Sciatic nerve (tissue), 2 donors: ENCODE data around the gene XPOT. TPM values are rescaled to one million over a fixed set of nuclear protein-coding genes. Genes with fewer than 3 reads are reported as not detected.

ENCODE experiments used
- ATAC-seq: fragments of 200-7000 bp; cut with Tn5 transposase; one replicate; pipeline ENCODE4 v1.9.1; 2020; ENCODE audit warnings: mild to moderate bottlenecking, moderate library complexity
- DNase-seq: peaks from one replicate; pipeline ENCODE4 v3.0.0-alpha.2; 2020; ENCODE audit warnings: low spot score
- intact Hi-C: fragments of 100-400 bp; cut with DNase I; formaldehyde crosslinking; loops from one replicate; pipeline ENCODE4 v1.14.2; 2022
- total RNA-seq: library from RNA; stranded (reverse); fragmentation: NEBNext Ultra II Directional; extraction: Animal tissue kit (Norgen Biotek cat#: 25700); gene quantifications from one replicate; pipeline ENCODE4 v1.2.1, GENCODE V29; 2021
- donor health status: DM: no; HTN: no; CAD: no.
- donor health status: DM: no; HTN: no; CAD: no.

XPOT gene
- total RNA-seq, 1 donor from 2014 or later = 68.3 TPM

GRCh38 chr12:64413884-64414283, 9.7 kb downstream of the XPOT start:
- intact Hi-C loops = no loop called here
- ATAC-seq (no peak), DNase-seq (no peak)

GRCh38 chr12:64418209-64418608, 14.0 kb downstream of the XPOT start:
- intact Hi-C loops = no loop called here
- ATAC-seq = no peak
- DNase-seq = no peak

GRCh38 chr12:64419696-64420095, 15.5 kb downstream of the XPOT start:
- ATAC-seq (no peak), DNase-seq (no peak)
- intact Hi-C loops = no loop called here

GRCh38 chr12:64427988-64428387, 23.8 kb downstream of the XPOT start:
- intact Hi-C loops = no loop called here
- no peak for DNase-seq
- ATAC-seq = no peak

- no peak for DNase-seq
- ATAC-seq = no peak
Measured at GRCh38 chr12:64428956-64429355, 24.8 kb downstream of the XPOT start.

GRCh38 chr12:64430886-64431285, 26.7 kb downstream of the XPOT start:
- ATAC-seq (no peak), DNase-seq (no peak)
- intact Hi-C loops = no loop called here

More at GRCh38 chr12:64428956-64429355, 24.8 kb downstream of the XPOT start:
- intact Hi-C loops = no loop called here

GRCh38 chr12:64431791-64432190, 27.6 kb downstream of the XPOT start:
- no peak for DNase-seq
- ATAC-seq = no peak
- intact Hi-C loops = no loop called here

GRCh38 chr12:64433915-64434314, 29.7 kb downstream of the XPOT start:
- intact Hi-C loops = no loop called here
- no peak for ATAC-seq

GRCh38 chr12:64440100-64440499, 35.9 kb downstream of the XPOT start:
- ATAC-seq (no peak), DNase-seq (no peak)
- intact Hi-C loops = no loop called here

More at GRCh38 chr12:64433915-64434314, 29.7 kb downstream of the XPOT start:
- DNase-seq = no peak

GRCh38 chr12:64445490-64445889, 41.3 kb downstream of the XPOT start:
- no peak for DNase-seq
- intact Hi-C loops = no loop called here
- no peak for ATAC-seq

- no peak for DNase-seq
- ATAC-seq = no peak
- intact Hi-C loops = no loop called here
Measured at GRCh38 chr12:64446295-64446694, 42.1 kb downstream of the XPOT start.

GRCh38 chr12:64450057-64450640, 46.0 kb downstream of the XPOT start:
- intact Hi-C loops = no loop called here
- no peak for ATAC-seq

GRCh38 chr12:64450711-64451486, 46.7 kb downstream of the XPOT start:
- intact Hi-C loops = no loop called here
- DNase-seq (no peak), ATAC-seq (peak; percentile 18)

More at GRCh38 chr12:64450057-64450640, 46.0 kb downstream of the XPOT start:
- no peak for DNase-seq

- peak; percentile 98 for ATAC-seq
- intact Hi-C loops = no loop called here
- peak; percentile 95 for DNase-seq
Measured at GRCh38 chr12:64451687-64452558, 47.7 kb downstream of the XPOT start, which contains the start of gene TBK1. TBK1 (plus strand) TSS chr12:64452120; CDS start chr12:64455871, 3,751 bp downstream.

GRCh38 chr12:64452559-64453329, 48.6 kb downstream of the XPOT start:
- ATAC-seq (peak; percentile 53), DNase-seq (no peak)
- intact Hi-C loops = no loop called here

GRCh38 chr12:64455506-64455905, 51.3 kb downstream of the XPOT start:
- DNase-seq (no peak), ATAC-seq (no peak)
- intact Hi-C loops = no loop called here

GRCh38 chr12:64456119-64456518, 51.9 kb downstream of the XPOT start:
- ATAC-seq = no peak
- intact Hi-C loops = no loop called here
- DNase-seq = no peak

GRCh38 chr12:64457032-64457431, 52.8 kb downstream of the XPOT start:
- intact Hi-C loops = no loop called here

GRCh38 chr12:64457466-64457865, 53.3 kb downstream of the XPOT start:
- DNase-seq (no peak), ATAC-seq (no peak)
- intact Hi-C loops = no loop called here

More at GRCh38 chr12:64457032-64457431, 52.8 kb downstream of the XPOT start:
- DNase-seq = no peak
- no peak for ATAC-seq
